ENCODE data around the gene L3HYPDH. TPM values are rescaled to one million over a fixed set of nuclear protein-coding genes. Genes with fewer than 3 reads are reported as not detected.

Gene L3HYPDH
- total RNA-seq: 52.3 TPM

GRCh38 chr14:59483819-59484638 lies at the start of gene L3HYPDH, which contains the start of gene JKAMP:
Gene L3HYPDH, minus strand, starts transcription at chr14:59484408. Its CDS starts 92 bp downstream, at chr14:59484316.
Gene JKAMP, plus strand, starts transcription at chr14:59484517. Its CDS starts 73 bp downstream, at chr14:59484590.

GRCh38 chr14:59465316-59466135 lies 18.7 kb downstream of the L3HYPDH start, which contains the start of gene GPR135:
Gene GPR135, minus strand, starts transcription at chr14:59465380. Its CDS starts 154 bp downstream, at chr14:59465226.

Other genes starting within 250 kb of the L3HYPDH start
- gene GPR135, start 19.0 kb downstream of the L3HYPDH start, total RNA-seq: 7.9 TPM
- 125 TPM for gene JKAMP, start 109 bp upstream of the L3HYPDH start, total RNA-seq
- 8.6 TPM for gene CCDC175, start 92.4 kb upstream of the L3HYPDH start, total RNA-seq

All from camera-type eye (tissue), 1 donor.